ENCODE data around the gene VSIG1. TPM values are rescaled to one million over a fixed set of nuclear protein-coding genes. Genes with fewer than 3 reads are reported as not detected.
A peak's percentile ranks its signal among the peaks of the same experiment; 100 is the strongest.

VSIG1 gene
- 0.58 TPM in 1 of 2 replicates, not detected in the other for total RNA-seq

- intact Hi-C loops (cut with micrococcal nuclease): no loop called here
- Mint-ChIP-seq H3K27me3 (peaks cover 2% of the 10 kb centered on the region), H3K36me3 (ENCODE audit: low read depth) (no peaks in the 10 kb centered on the region), H3K9me3 (no peaks in the 10 kb centered on the region), H3K4me1 (no peaks in the 10 kb centered on the region), H3K27ac (no peak within 1 kb of the TSS), H3K4me3 (no peak within 1 kb of the TSS)
- DNase-seq: no peak
Measured at GRCh38 chrX:108044554-108045256, at the start of gene VSIG1. VSIG1 (plus strand) TSS chrX:108045065; CDS start chrX:108045131, 66 bp downstream.

- Mint-ChIP-seq H3K4me3 (no peak overlapping the region), H3K27ac (no peak overlapping the region), H3K4me1 (no peaks in the 10 kb centered on the region), H3K9me3 (no peaks in the 10 kb centered on the region), H3K27me3 (no peaks in the 10 kb centered on the region), H3K36me3 (ENCODE audit: low read depth) (no peaks in the 10 kb centered on the region)
- intact Hi-C loops (cut with micrococcal nuclease): no loop called here
- no peak for DNase-seq
Measured at GRCh38 chrX:107996124-107996523, 48.7 kb upstream of the VSIG1 start.

- intact Hi-C loops (cut with micrococcal nuclease): no loop called here
- H3K9me3 Mint-ChIP-seq: no peaks in the 10 kb centered on the region
- H3K36me3 Mint-ChIP-seq (ENCODE audit: low read depth): no peaks in the 10 kb centered on the region
- peaks cover 15% of the 10 kb centered on the region for H3K27me3 Mint-ChIP-seq
- DNase-seq: no peak
- H3K4me3 Mint-ChIP-seq: no peak overlapping the region
- no peak overlapping the region for H3K27ac Mint-ChIP-seq
- peaks cover 3% of the 10 kb centered on the region for H3K4me1 Mint-ChIP-seq
Measured at GRCh38 chrX:108000751-108001150, 44.1 kb upstream of the VSIG1 start.

- H3K27me3 Mint-ChIP-seq: peaks cover 15% of the 10 kb centered on the region
Measured at GRCh38 chrX:108001218-108001814, 43.5 kb upstream of the VSIG1 start.

GRCh38 chrX:108018656-108019381 lies 26.0 kb upstream of the VSIG1 start:
- Mint-ChIP-seq H3K4me3 (peak overlapping the region; percentile 61), H3K27me3 (peaks cover 5% of the 10 kb centered on the region), H3K27ac (peak overlapping the region; percentile 13), H3K9me3 (peaks cover 8% of the 10 kb centered on the region), H3K4me1 (peaks cover 31% of the 10 kb centered on the region), H3K36me3 (ENCODE audit: low read depth) (no peaks in the 10 kb centered on the region)
- intact Hi-C loops (cut with micrococcal nuclease): no loop called here
- peak; percentile 78 for DNase-seq

More at GRCh38 chrX:108001218-108001814, 43.5 kb upstream of the VSIG1 start:
- no peak overlapping the region for H3K27ac Mint-ChIP-seq
- peak; percentile 69 for DNase-seq
- H3K9me3 Mint-ChIP-seq: no peaks in the 10 kb centered on the region
- H3K4me3 Mint-ChIP-seq: no peak overlapping the region
- no peaks in the 10 kb centered on the region for H3K36me3 Mint-ChIP-seq (ENCODE audit: low read depth)
- intact Hi-C loops (cut with micrococcal nuclease): no loop called here
- peaks cover 3% of the 10 kb centered on the region for H3K4me1 Mint-ChIP-seq

GRCh38 chrX:108019382-108019875 lies 25.4 kb upstream of the VSIG1 start:
- Mint-ChIP-seq H3K36me3 (ENCODE audit: low read depth) (no peaks in the 10 kb centered on the region), H3K9me3 (peaks cover 2% of the 10 kb centered on the region), H3K27ac (no peak overlapping the region), H3K4me1 (peaks cover 31% of the 10 kb centered on the region), H3K4me3 (peak overlapping the region; percentile 61), H3K27me3 (no peaks in the 10 kb centered on the region)
- intact Hi-C loops (cut with micrococcal nuclease): no loop called here
- peak; percentile 60 for DNase-seq

GRCh38 chrX:108020631-108021030 lies 24.2 kb upstream of the VSIG1 start:
- Mint-ChIP-seq H3K9me3 (no peaks in the 10 kb centered on the region), H3K36me3 (ENCODE audit: low read depth) (no peaks in the 10 kb centered on the region), H3K27ac (no peak overlapping the region), H3K27me3 (no peaks in the 10 kb centered on the region), H3K4me3 (peak overlapping the region; percentile 61), H3K4me1 (peaks cover 31% of the 10 kb centered on the region)
- DNase-seq: peak; percentile 58
- intact Hi-C loops (cut with micrococcal nuclease): loop anchor here (5.0 kb wide), 2 partner anchors 37 to 52 kb away; no protein-coding TSS in a partner anchor

- no peaks in the 10 kb centered on the region for H3K36me3 Mint-ChIP-seq (ENCODE audit: low read depth)
- peaks cover 31% of the 10 kb centered on the region for H3K4me1 Mint-ChIP-seq
- H3K9me3 Mint-ChIP-seq: no peaks in the 10 kb centered on the region
- no peaks in the 10 kb centered on the region for H3K27me3 Mint-ChIP-seq
- H3K27ac Mint-ChIP-seq: no peak overlapping the region
- no peak overlapping the region for H3K4me3 Mint-ChIP-seq
- DNase-seq: no peak
- intact Hi-C loops (cut with micrococcal nuclease): loop anchor here (5.0 kb wide), 2 partner anchors 35 to 50 kb away; no protein-coding TSS in a partner anchor
Measured at GRCh38 chrX:108022491-108023089, 22.3 kb upstream of the VSIG1 start.

- Mint-ChIP-seq H3K27ac (no peak overlapping the region), H3K27me3 (no peaks in the 10 kb centered on the region), H3K4me1 (peaks cover 12% of the 10 kb centered on the region), H3K36me3 (ENCODE audit: low read depth) (no peaks in the 10 kb centered on the region), H3K9me3 (no peaks in the 10 kb centered on the region), H3K4me3 (no peak overlapping the region)
- DNase-seq: no peak
- intact Hi-C loops (cut with micrococcal nuclease): no loop called here
Measured at GRCh38 chrX:108025376-108025775, 19.5 kb upstream of the VSIG1 start.

GRCh38 chrX:108025954-108026600 lies 18.8 kb upstream of the VSIG1 start:
- Mint-ChIP-seq H3K36me3 (ENCODE audit: low read depth) (no peaks in the 10 kb centered on the region), H3K27me3 (no peaks in the 10 kb centered on the region), H3K4me1 (peaks cover 9% of the 10 kb centered on the region), H3K4me3 (no peak overlapping the region), H3K9me3 (no peaks in the 10 kb centered on the region), H3K27ac (no peak overlapping the region)
- DNase-seq: no peak
- intact Hi-C loops (cut with micrococcal nuclease): no loop called here

GRCh38 chrX:108028854-108029253 lies 16.0 kb upstream of the VSIG1 start:
- intact Hi-C loops (cut with micrococcal nuclease): no loop called here
- Mint-ChIP-seq H3K4me1 (no peaks in the 10 kb centered on the region), H3K36me3 (ENCODE audit: low read depth) (no peaks in the 10 kb centered on the region), H3K9me3 (no peaks in the 10 kb centered on the region), H3K4me3 (no peak overlapping the region), H3K27ac (no peak overlapping the region), H3K27me3 (no peaks in the 10 kb centered on the region)
- DNase-seq: no peak

GRCh38 chrX:108029928-108030711 lies 14.7 kb upstream of the VSIG1 start:
- H3K4me1 Mint-ChIP-seq: no peaks in the 10 kb centered on the region
- no peaks in the 10 kb centered on the region for H3K27me3 Mint-ChIP-seq
- no peak for DNase-seq
- H3K36me3 Mint-ChIP-seq (ENCODE audit: low read depth): no peaks in the 10 kb centered on the region
- no peaks in the 10 kb centered on the region for H3K9me3 Mint-ChIP-seq
- H3K27ac Mint-ChIP-seq: no peak overlapping the region
- no peak overlapping the region for H3K4me3 Mint-ChIP-seq
- intact Hi-C loops (cut with micrococcal nuclease): no loop called here

GRCh38 chrX:108032944-108033343 lies 11.9 kb upstream of the VSIG1 start:
- no peaks in the 10 kb centered on the region for H3K36me3 Mint-ChIP-seq (ENCODE audit: low read depth)
- no peak for DNase-seq
- no peak overlapping the region for H3K4me3 Mint-ChIP-seq
- H3K9me3 Mint-ChIP-seq: no peaks in the 10 kb centered on the region
- H3K27me3 Mint-ChIP-seq: no peaks in the 10 kb centered on the region
- intact Hi-C loops (cut with micrococcal nuclease): no loop called here
- no peak overlapping the region for H3K27ac Mint-ChIP-seq
- H3K4me1 Mint-ChIP-seq: no peaks in the 10 kb centered on the region

Measured in activated CD4-positive, alpha-beta T cell treated with anti-CD3 and anti-CD28 coated beads, Interleukin-2, amount 10 ng/mL, durations not matched to agents 24 days and 14 days (primary cell).